Measurements from ENCODE around the gene NKD1. TPM values are rescaled to one million over a fixed set of nuclear protein-coding genes. Genes with fewer than 3 reads are reported as not detected.

NKD1 gene
- total and polyA plus RNA-seq, 2 of the 8 experiments (the other 6 are each of a cell fraction or from before 2014, with no cell fraction given) = 0.70 to 4.5 TPM

DNA sequence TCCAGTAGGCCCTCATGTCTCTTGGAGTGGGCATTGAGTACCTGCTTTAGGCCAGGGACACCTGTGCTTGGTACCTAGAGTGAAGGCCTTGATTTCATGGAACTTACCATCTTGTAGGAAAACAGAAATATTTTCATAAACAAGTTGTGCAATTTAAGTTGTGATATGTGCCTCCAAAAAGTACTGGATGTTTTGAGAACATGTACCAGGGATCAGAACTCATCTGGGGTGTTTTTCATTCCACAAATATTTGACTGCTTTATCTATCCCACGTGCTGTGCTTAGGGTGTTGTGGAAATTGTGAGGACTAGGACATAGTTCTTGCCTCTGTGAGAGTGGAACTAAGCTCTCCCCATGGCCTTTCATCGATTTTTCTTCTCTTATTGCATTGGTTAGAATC lies 8.8 kb downstream of the NKD1 start:
- no peak overlapping the region for H2AFZ ChIP-seq (ENCODE audit: low read length)
- DNase-seq (ENCODE audit: low read depth in 1 of 2, low spot score in 2 of 2) (no peak), FAIRE-seq (no peak)
- H4K91ac ChIP-seq (replicated peaks; ENCODE audit: insufficient read length, low read length) = no peak overlapping the region
- 84% methylated on average over 2 of the region's 2 CpGs; no CpG with 5 or more reads in 1 of the 2 experiments for WGBS, 2 experiments (ENCODE audit: extremely low coverage in 1 of 2, insufficient coverage in 1 of 2, insufficient read length in 1 of 2, insufficient replicate concordance in 2 of 2, low coverage in 1 of 2, low lambda C conversion rate in 2 of 2, missing lambda C conversion rate in 1 of 2)
- CTCF ChIA-PET (ENCODE audit: partially characterized antibody) = interaction anchor here (0.7 to 0.8 kb wide), 2 partner anchors 11 to 20 kb away, joined by 3 to 4 read pairs; no protein-coding TSS in a partner anchor
- no peak overlapping the region for H2BK20ac ChIP-seq (ENCODE audit: low read length)
- H3K9ac ChIP-seq (replicated peaks in 1 of 4; ENCODE audit: extremely low read depth in 1 of 4, low read depth in 3 of 4, low read length in 3 of 4) = no peak overlapping the region
- H3K27me3 ChIP-seq (replicated peaks in 1 of 4; ENCODE audit: control insufficient read depth in 3 of 4, extremely low read depth in 1 of 4, insufficient read depth in 3 of 4, low read length in 3 of 4) = no peaks in the 10 kb centered on the region; a peak in 1 of 7 replicates
- H4K5ac ChIP-seq (ENCODE audit: insufficient read length, low read depth, low read length) = no peak overlapping the region
- H3K36me3 ChIP-seq (ENCODE audit: control insufficient read depth in 2 of 4, insufficient read depth in 4 of 4, low read length in 3 of 4) = no peaks in the 10 kb centered on the region
- no peak overlapping the region for H2BK5ac ChIP-seq (ENCODE audit: low read depth, low read length)
- no peaks in the 10 kb centered on the region for H3K23me2 ChIP-seq (ENCODE audit: low read depth, low read length)
- no peaks in the 10 kb centered on the region for H4K20me1 ChIP-seq (replicated peaks in 1 of 2; ENCODE audit: control insufficient read depth in 1 of 2, insufficient read depth in 2 of 2, low read length in 2 of 2)
- no peaks in the 10 kb centered on the region for H3K9me3 ChIP-seq (ENCODE audit: insufficient read depth in 2 of 2, low read depth in 1 of 2, low read length in 1 of 2)
- POLR2A ChIA-PET (ENCODE audit: partially characterized antibody) = no interaction called here
- no peak overlapping the region for H2BK120ac ChIP-seq (replicated peaks; ENCODE audit: low read depth, low read length)
- no peak overlapping the region for H2BK15ac ChIP-seq (ENCODE audit: low read length)
- no peak overlapping the region for H3K27ac ChIP-seq (ENCODE audit: low read depth, low read length)
- H3K4me3 ChIP-seq (ENCODE audit: extremely low read depth in 1 of 4, insufficient read depth in 2 of 4, low read depth in 3 of 4, low read length in 4 of 4) = no peak overlapping the region
- H3K23ac ChIP-seq (ENCODE audit: insufficient read length) = no peak overlapping the region
- H4K8ac ChIP-seq (ENCODE audit: extremely low read depth, insufficient read depth, low read length) = no peak overlapping the region
- no peak overlapping the region for H3K4me2 ChIP-seq (ENCODE audit: insufficient read depth in 1 of 2, low read depth in 2 of 2, low read length in 2 of 2)
- H3K18ac ChIP-seq (ENCODE audit: extremely low read depth, low read length) = no peak overlapping the region
- H3K4me1 ChIP-seq (replicated peaks in 1 of 4; ENCODE audit: control insufficient read depth in 3 of 4, insufficient read depth in 4 of 4, low read length in 3 of 4) = no peaks in the 10 kb centered on the region
- H3K79me2 ChIP-seq (ENCODE audit: control insufficient read depth in 1 of 2, insufficient read depth in 2 of 2, low read length in 2 of 2) = no peaks in the 10 kb centered on the region
- H2AK5ac ChIP-seq (ENCODE audit: low read depth, low read length) = no peak overlapping the region
- no peaks in the 10 kb centered on the region for H3K79me1 ChIP-seq (ENCODE audit: low read depth, low read length)
- H2BK12ac ChIP-seq (ENCODE audit: low read depth, low read length) = no peak overlapping the region
- H3K56ac ChIP-seq (replicated peaks; ENCODE audit: insufficient read length, low read depth, low read length) = no peak overlapping the region
- TF ChIP-seq ZNF274 (IDR thresholded peaks at IDR 0.05; ENCODE audit: borderline replicate concordance, extremely low read depth, low read length) (no peak), SRF (IDR thresholded peaks at IDR 0.05; ENCODE audit: low read depth, low read length) (no peak), JUN (IDR thresholded peaks at IDR 0.05; ENCODE audit: low read depth, low read length) (no peak), RFX5 (IDR thresholded peaks at IDR 0.05; ENCODE audit: borderline replicate concordance, low read depth, low read length) (no peak), HDAC6 (IDR thresholded peaks at IDR 0.05; ENCODE audit: low read depth, low read length) (no peak), SAP30 (IDR thresholded peaks at IDR 0.05; ENCODE audit: insufficient read depth, insufficient replicate concordance, low read length) (no peak), SP1 (IDR thresholded peaks at IDR 0.05; ENCODE audit: low read depth, low read length) (no peak)
- no peak overlapping the region for H3K14ac ChIP-seq (ENCODE audit: insufficient read length)
- no peak overlapping the region for H3K4ac ChIP-seq (replicated peaks; ENCODE audit: insufficient read length, low read depth, low read length)

All from H1 (cell line).